A673 (cell line): ENCODE measurements around the gene BCAS1. TPM values are rescaled to one million over a fixed set of nuclear protein-coding genes. Genes with fewer than 3 reads are reported as not detected.

Experiments
- BruUV-seq: library from RNA; stranded (reverse); fragments of 400-500 nt; replicated peaks from 2 replicates; lab custom pipeline; 2021; lab: Mats Ljungman, UMichigan
- CTCF ChIA-PET: fragments of 300-600 bp; sonication (Branson Sonifier 250); formaldehyde crosslinking; loops from one replicate; lab custom pipeline; 2022; ENCODE audit warnings: antibody characterized with exemption; lab: Charles Lee
- POLR2A ChIA-PET: fragments of 300-600 bp; sonication (Branson Sonifier 250); formaldehyde crosslinking; loops from one replicate; lab custom pipeline; 2022; ENCODE audit warnings: antibody characterized with exemption; ENCODE audit not compliant: low non-redundant PET; lab: Charles Lee
- DNase-seq: peaks from one replicate; pipeline ENCODE4 v3.0.0-alpha.2; 2015; ENCODE audit warnings: low spot score
- H3K27ac ChIP-seq: fragments of 200-600 bp; sonication (generic); 2 replicates; pipeline ENCODE4 v1.5.1; 2016; ENCODE audit warnings: mixed run types, low read depth, mild to moderate bottlenecking, mixed read lengths, antibody characterized with exemption, low read length; ENCODE audit not compliant: poor library complexity, severe bottlenecking
- H3K27me3 ChIP-seq: fragments of 200-600 bp; sonication (generic); replicated peaks from 2 replicates; pipeline ENCODE4 v1.6.1; 2017; ENCODE audit warnings: mixed run types, low read depth, mild to moderate bottlenecking, mixed read lengths, antibody characterized with exemption, low read length; ENCODE audit not compliant: insufficient read depth, poor library complexity
- H3K36me3 ChIP-seq: fragments of 200-600 bp; sonication (generic); 2 replicates; pipeline ENCODE4 v1.6.1; 2016; ENCODE audit warnings: mixed run types, mild to moderate bottlenecking, mixed read lengths, antibody characterized with exemption, low read length; ENCODE audit not compliant: insufficient read depth, poor library complexity, severe bottlenecking
- H3K4me1 ChIP-seq: fragments of 200-600 bp; sonication (generic); 2 replicates; pipeline ENCODE4 v1.6.1; 2017; ENCODE audit warnings: mixed run types, mild to moderate bottlenecking, mixed read lengths, antibody characterized with exemption, low read length; ENCODE audit not compliant: insufficient read depth, poor library complexity, severe bottlenecking
- H3K4me3 ChIP-seq: fragments of 200-600 bp; sonication (generic); 2 replicates; pipeline ENCODE4 v1.5.1; 2016; ENCODE audit warnings: low read depth, mixed run types, mild to moderate bottlenecking, mixed read lengths, low read length; ENCODE audit not compliant: poor library complexity, severe bottlenecking
- H3K9me3 ChIP-seq: fragments of 200-600 bp; sonication (generic); 2 replicates; pipeline ENCODE4 v1.6.1; 2016; ENCODE audit warnings: mixed run types, low read depth, mild to moderate bottlenecking, mixed read lengths, antibody characterized with exemption, low read length; ENCODE audit not compliant: poor library complexity, severe bottlenecking
- CTCF ChIP-seq: fragments of 300-800, 200-600 bp; sonication (generic); conservative IDR thresholded peaks from 2 replicates; pipeline ENCODE4 v1.5.1; 2017; ENCODE audit warnings: low read depth, mild to moderate bottlenecking, antibody characterized with exemption, low read length, moderate library complexity, mixed read lengths
- EZH2 ChIP-seq: fragments of 200-600 bp; sonication (generic); IDR thresholded peaks from 2 replicates; pipeline ENCODE4 v1.6.1; 2017; ENCODE audit warnings: borderline replicate concordance, low read depth, mild to moderate bottlenecking, mixed read lengths, antibody characterized with exemption, low read length; ENCODE audit not compliant: poor library complexity, severe bottlenecking
- intact Hi-C: fragments of 100-400 bp; cut with micrococcal nuclease; formaldehyde crosslinking; loops from one replicate; pipeline ENCODE4 v1.10.0; 2022; ENCODE audit not compliant: unreplicated experiment
- total RNA-seq: library from RNA; stranded (reverse); gene quantifications from 2 replicates; pipeline ENCODE4 v1.2.3, GENCODE V29; 2021

BCAS1 gene
- total RNA-seq, 1 experiment from 2014 or later = 1.4 TPM

- no peaks in the 10 kb centered on the region for H3K27me3 ChIP-seq
- ChIA-PET CTCF (no interaction called here), POLR2A (no interaction called here)
- TF ChIP-seq CTCF = no peak
- TF ChIP-seq EZH2 = no peak
- intact Hi-C loops = no loop called here
- H3K4me3 ChIP-seq = no peak overlapping the region
- H3K27ac ChIP-seq = no peak overlapping the region
- no peaks in the 10 kb centered on the region for H3K36me3 ChIP-seq
- H3K9me3 ChIP-seq = no peaks in the 10 kb centered on the region
- peak; percentile 16 for DNase-seq
- H3K4me1 ChIP-seq = no peaks in the 10 kb centered on the region
- no TSS peak for BruUV-seq
Observed at GRCh38 chr20:54044156-54044555, 26.2 kb downstream of the BCAS1 start.

GRCh38 chr20:54043076-54043967, 27.1 kb downstream of the BCAS1 start:
- Histone ChIP-seq H3K4me1 (no peaks in the 10 kb centered on the region), H3K27ac (no peak overlapping the region), H3K27me3 (no peaks in the 10 kb centered on the region), H3K36me3 (no peaks in the 10 kb centered on the region), H3K9me3 (no peaks in the 10 kb centered on the region), H3K4me3 (no peak overlapping the region)
- DNase-seq = no peak
- no TSS peak for BruUV-seq
- ChIA-PET POLR2A (no interaction called here), CTCF (no interaction called here)
- intact Hi-C loops = no loop called here
- TF ChIP-seq EZH2 = no peak

GRCh38 chr20:54042021-54042420, 28.4 kb downstream of the BCAS1 start:
- intact Hi-C loops = no loop called here
- no TSS peak for BruUV-seq
- no peak overlapping the region for H3K4me3 ChIP-seq
- no peaks in the 10 kb centered on the region for H3K27me3 ChIP-seq
- DNase-seq = no peak
- POLR2A ChIA-PET = no interaction called here
- no peak for TF ChIP-seq CTCF
- TF ChIP-seq EZH2 = no peak
- no peaks in the 10 kb centered on the region for H3K36me3 ChIP-seq
- H3K4me1 ChIP-seq = no peaks in the 10 kb centered on the region
- no peaks in the 10 kb centered on the region for H3K9me3 ChIP-seq
- no peak overlapping the region for H3K27ac ChIP-seq
- CTCF ChIA-PET = interaction anchor here (0.6 kb wide), 1 partner anchor 84 kb away, joined by 3 read pairs; no protein-coding TSS in a partner anchor

GRCh38 chr20:54041336-54041735, 29.1 kb downstream of the BCAS1 start:
- no peak overlapping the region for H3K4me3 ChIP-seq
- no peaks in the 10 kb centered on the region for H3K9me3 ChIP-seq
- no peak overlapping the region for H3K27ac ChIP-seq
- no peak for TF ChIP-seq CTCF
- no peak for TF ChIP-seq EZH2
- ChIA-PET POLR2A (no interaction called here), CTCF (no interaction called here)
- no peaks in the 10 kb centered on the region for H3K36me3 ChIP-seq
- H3K27me3 ChIP-seq = no peaks in the 10 kb centered on the region
- no TSS peak for BruUV-seq
- no peaks in the 10 kb centered on the region for H3K4me1 ChIP-seq
- DNase-seq = no peak
- intact Hi-C loops = no loop called here
